Vagina (tissue), 2 donors: ENCODE results near the gene NCF4.

Experiments used
- CTCF ChIP-seq, 3 experiments: fragments of 450-650 bp in 2 of 3; fragments of 200-600 bp in 1 of 3; sonication (generic) in 1 of 3; IDR thresholded peaks; one replicate each; pipeline ENCODE4 v1.5.1; 2017 to 2019; ENCODE audit warnings: antibody characterized with exemption in 3 of 3, mild to moderate bottlenecking in 2 of 3, moderate library complexity in 2 of 3
- POLR2A ChIP-seq, 2 donors: fragments of 450-650 bp; IDR thresholded peaks; one replicate each; pipeline ENCODE4 v1.6.1; 2017; ENCODE audit warnings: antibody characterized with exemption in 2 of 2, mild to moderate bottlenecking in 2 of 2, moderate library complexity in 2 of 2

- TF ChIP-seq CTCF (IDR thresholded peaks at IDR 0.05) (no peak), POLR2A (IDR thresholded peaks at IDR 0.05) (no peak)
These were observed 2.6 kb upstream of the NCF4 start for GRCh38 chr22:36858156-36858555.
